NCI-H1092 (cell line): ENCODE data around the gene MME.
"Not testable (repeated sequence)": the region's sequence is repeated elsewhere in the genome, so short reads cannot be mapped to it uniquely, and the experiment has no call there.

Experiments
- DNase-seq: peaks from one replicate; lab custom pipeline; 2025; lab: John Stamatoyannopoulos, UW

Gene MME

DNA sequence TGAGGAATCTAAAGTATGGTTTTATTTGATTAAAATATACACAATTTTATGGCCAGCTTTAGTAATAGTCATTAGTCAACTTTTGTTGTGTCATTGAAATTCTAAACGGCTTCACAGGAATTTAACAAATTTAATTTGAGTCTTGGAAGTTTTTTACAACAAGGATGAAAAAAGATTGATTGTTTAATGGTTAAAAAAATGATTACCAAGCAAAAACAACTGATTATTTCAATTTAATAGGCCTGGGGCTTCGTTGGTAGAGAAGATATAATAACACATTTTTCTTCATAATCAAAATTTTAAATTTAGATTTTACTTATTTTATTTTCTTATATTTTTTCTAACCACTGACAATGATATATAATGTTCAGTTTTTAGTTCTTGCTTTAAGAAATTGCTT, 4.4 kb downstream of the MME start:
- no peak for DNase-seq

DNA sequence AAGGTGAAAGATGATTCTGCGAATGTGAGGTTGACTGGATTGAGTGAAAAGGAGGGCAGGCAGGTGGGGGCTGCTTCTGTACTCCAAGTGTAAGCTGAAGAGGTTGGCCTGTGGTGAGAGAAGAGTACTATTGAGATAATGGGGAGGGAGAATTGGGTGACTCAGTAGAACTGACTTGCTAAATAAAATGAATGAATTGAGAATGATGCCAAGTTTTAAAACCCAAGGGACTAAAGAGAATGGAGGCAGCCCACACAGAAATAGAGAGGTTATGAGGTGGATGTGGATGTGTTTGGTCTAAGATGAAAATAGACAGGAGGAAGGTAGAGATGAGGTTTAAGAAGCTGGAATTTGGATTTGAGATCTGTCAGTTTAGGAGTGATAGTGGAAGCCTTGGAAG, 5.9 kb downstream of the MME start:
- DNase-seq = no peak

GRCh38 chr3:155088706-155089345, 8.7 kb downstream of the MME start:
- DNase-seq = no peak

DNA sequence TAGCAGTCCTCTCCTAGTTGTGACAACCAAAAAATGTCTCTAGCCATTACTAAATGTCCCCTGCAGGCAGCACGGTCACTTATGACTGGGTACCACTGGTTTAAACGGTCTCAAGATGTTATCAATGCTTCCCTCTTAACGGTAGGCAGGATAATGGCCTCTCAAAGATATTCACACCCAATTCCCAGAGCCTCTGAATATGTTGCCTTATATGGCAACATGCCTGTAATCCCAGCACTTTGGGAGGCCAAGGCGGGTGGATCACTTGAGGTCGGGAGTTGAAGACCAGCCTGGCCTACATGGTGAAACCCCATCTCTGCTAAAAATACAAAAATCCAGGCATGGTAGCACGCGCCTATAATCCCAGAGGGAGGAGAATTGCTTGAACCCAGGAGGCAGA, 9.4 kb downstream of the MME start:
- DNase-seq = no peak

DNA sequence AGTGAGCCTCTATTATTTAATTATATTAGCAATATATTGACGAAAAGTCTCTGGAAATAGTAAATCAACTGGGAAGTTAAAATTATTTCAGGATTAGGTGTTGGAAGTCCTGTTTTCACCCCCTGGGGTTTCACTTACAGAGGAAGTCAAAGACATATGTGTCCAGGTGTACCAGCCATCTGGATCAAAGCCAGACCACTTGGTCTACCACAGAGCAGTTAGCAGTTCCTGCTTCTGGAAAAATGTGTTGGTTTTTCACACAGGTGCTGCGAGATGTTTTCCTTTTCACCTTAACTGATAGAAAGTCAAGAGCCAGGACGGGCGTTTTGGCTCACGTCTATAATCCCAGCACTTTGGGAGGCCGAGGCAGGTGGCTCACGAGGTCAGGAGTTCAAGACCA, 13.1 kb downstream of the MME start:
- DNase-seq = no peak

DNA sequence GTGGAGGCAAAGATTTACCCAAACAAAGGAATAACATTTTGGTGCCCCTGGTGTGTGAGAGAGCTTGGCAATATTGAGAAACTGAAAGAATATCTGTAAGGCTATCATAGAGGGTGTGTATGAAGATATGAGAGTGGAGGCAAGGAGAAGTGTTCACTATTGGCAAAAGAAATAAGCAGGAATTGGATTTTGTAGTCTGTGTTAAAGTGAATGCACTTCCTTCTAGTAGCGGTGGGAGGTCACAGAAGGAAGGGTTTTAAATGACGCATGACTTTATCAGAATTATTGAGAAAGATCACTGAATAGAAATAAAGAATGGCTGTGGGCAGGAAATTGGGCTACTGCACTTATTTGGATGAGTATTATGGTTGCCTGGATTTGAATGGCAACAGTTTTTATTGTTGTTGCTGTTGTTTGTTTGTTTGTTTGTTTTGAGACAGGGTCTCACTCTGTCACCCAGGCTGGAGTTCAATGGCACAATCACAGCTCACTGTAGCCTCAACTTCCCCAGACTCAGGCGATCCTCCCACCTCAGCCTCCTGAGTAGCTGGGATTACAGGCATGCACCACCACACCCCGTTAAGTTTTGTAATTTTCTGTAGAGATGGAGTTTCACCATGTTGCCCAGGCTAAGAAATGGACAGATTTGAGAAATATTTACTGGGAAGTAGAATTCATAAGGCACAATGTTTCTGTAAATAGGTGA, 16.3 kb downstream of the MME start:
- DNase-seq = no peak

DNA sequence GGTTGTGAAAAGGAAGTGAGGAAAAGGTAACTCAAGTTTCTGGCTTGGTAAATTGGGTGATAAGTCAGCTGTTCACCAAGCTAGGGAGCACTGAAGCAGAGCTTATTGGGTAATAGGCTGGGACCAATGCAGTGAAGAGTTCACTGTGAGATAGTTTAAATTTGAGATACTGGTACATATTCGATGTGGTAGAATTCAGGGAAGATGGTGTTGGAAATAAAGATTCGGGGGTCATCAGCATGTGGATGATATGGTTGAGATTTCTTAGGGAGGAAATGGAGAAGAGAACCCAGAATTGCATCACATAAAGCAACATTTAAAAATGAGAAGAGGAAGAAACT, 16.9 kb downstream of the MME start:
- DNase-seq = no peak

GRCh38 chr3:155101398-155101797, 21.3 kb downstream of the MME start:
- DNase-seq = no peak

GRCh38 chr3:155102329-155102728, 22.2 kb downstream of the MME start:
- DNase-seq = no peak

DNA sequence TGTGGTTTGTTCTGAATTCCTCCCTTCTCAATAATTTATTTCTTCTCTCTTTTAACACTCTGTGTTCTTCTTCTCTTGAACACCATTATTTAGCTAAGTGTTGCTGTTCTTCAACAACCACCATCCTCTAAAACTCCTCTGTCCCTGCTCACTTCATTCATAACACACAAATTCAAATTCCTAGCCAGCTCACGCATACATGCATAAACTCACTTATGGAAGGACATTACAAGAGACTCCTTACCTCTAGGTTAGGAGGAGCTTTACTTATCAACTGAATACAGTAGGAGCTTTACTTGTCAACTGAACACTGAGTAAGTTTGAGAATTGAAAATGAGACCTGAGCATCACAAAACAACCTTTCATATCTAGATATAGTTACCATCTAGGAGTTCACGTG, 23.6 kb downstream of the MME start:
- no peak for DNase-seq

DNA sequence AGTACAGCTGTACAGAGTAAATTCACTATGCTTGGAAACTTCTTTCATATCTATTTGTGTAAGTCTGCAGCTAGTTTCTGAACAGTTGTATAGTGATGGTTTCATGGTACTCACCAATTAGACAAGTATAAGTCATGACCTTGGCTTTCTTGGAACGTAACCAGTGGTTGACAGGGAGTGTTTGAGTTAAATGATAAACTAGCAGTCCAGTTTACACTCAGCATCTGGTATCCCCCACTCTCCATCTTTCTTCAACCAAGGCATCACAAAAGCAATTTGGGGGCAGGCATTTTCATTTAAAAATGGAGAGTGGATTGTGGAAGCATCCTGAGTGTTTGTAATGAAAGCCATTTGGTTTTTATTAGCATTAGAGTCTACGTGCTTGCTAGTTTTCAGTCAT, 26.0 kb downstream of the MME start:
- DNase-seq = no peak

DNA sequence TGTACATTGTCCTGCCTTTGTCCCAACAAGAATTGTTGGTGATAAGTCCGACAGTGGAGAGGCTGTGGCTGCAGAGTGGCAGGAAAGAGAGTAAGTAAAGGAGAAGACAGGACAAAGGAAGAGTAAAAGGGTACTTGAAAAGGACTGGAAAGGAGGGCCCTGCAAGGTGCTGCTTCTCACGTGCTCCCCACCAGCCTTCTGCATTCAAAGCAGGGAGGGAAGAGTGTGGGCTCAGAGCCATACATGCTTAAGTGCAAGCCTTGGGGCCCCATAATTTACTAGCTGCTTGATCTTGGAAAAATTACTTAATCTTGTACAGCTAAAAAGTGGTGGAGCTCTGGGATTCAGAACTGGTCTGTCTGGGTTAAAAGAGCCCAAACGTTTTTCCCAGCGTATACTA, 29.9 kb downstream of the MME start:
- no peak for DNase-seq

DNA sequence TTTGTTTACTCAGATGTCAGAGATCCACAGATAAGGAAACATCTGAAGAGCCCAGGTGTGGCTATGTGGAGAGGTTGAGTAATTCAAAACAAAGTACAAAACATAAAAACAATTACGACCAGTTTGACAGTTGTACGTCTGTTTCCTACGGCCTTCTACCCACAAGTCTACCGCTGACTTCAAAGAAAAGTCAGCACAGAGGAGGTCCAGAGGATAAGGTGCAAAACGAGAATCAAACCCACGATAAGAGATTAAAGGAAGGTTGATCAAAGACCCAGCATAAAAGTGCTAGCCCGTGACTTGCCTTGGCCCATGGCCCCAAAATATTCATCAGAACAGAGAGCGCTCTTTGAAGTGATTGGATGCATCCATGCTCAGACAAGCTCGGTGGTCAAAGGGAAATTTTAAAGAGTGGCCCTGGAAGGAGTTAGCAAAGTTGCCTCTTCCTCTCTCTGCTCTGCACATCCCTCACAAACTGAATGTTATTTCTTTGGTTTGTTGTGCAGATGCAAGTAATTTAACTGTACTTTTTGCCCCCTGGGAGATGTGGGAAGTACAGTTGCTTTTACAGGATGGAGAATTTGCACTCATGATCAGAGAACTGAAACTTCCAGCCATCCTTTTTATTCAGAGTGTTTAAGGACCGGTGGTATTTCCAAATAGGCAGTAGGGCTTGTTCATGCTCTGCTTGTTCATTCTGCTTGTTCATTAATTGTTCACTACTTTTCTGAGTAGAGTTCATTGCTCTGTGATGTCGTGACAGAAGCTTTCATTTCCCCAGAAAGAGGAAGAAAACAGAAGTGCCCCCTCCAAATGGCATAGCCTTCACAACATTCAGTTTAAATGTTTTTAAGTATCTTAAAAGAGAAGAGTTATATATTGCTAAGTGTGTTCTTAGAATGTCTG, 31.1 kb downstream of the MME start:
- no peak for DNase-seq

DNA sequence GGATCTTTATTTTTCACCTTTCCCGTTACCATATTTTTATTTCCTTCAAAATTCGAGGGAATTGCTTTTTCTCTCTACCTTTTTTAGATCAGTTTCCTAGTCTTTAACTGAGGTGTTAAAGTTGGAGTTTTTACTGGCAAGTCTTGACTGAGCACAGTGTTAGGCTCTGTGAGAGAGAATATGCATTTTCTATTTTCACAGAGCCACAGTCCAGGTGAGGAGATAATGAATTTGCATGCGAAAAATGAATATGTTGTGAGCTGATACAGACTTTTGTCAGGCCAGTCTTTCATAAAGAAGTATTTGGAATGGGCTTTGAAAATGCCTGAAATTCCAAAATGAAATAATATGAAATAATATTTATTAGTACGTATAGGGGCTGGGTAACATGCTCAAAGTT, 31.9 kb downstream of the MME start:
- no peak for DNase-seq

GRCh38 chr3:155112661-155113389, 32.7 kb downstream of the MME start:
- DNase-seq = no peak

GRCh38 chr3:155124745-155125144, 44.6 kb downstream of the MME start:
- not testable (repeated sequence) for DNase-seq

DNA sequence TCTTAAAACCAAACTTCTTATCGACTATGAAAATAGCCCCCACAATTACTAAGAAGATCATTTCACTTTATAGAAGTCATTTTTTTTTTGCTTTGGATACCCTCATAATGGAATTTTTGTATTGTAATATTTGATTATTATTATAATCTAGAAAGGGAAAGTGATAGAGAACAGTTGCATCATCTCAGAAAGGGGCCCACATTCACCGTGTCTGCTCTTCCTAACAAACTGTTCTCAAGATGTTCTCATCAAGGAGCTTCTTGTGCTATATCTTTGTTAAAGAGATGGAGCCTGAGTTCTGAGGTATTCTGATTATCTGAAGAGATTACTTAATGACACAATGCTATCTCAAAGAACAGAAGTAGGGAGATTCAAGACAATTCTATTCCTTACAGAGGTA, 49.3 kb downstream of the MME start:
- DNase-seq = no peak

DNA sequence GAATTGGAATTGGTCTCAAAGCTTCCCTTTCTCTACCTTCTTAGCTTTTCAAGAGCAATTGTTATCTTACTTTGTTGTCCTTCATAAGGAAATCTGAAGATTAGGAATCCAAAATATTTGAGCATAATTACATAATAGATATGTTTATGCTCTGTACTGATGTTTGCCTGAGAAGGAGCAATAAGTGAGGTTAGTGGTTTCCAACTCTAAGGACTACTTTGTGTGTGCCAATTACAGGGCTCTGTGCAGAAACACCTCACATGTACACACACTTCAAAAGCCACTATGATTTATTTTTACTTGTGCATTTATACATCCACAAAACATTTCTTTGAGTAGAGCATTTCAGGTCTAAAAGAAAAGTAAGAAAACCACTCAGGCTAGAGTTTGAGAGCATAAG, 49.9 kb downstream of the MME start:
- DNase-seq = no peak

GRCh38 chr3:155131104-155131503, 51.0 kb downstream of the MME start:
- no peak for DNase-seq

DNA sequence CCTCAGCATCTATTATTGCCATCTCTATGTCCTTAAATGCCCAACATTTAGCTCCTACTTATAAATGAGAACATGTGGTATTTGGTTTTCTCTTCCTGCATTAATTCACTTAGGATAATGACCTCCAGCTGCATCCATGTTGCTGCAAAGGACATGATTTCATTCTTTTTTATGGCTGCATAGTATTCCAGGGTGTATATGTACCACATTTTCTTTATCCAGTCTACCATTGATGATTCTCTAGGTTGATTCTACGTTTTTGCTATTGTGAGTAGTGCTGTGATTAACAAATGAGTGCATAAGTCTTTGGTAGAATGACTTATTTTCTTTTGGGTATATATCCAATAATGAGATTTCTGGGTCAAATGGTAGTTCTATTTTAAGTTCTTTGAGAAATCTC, 54.2 kb downstream of the MME start:
- DNase-seq = not testable (repeated sequence)

GRCh38 chr3:155135003-155135402, 54.9 kb downstream of the MME start:
- DNase-seq = no peak

DNA sequence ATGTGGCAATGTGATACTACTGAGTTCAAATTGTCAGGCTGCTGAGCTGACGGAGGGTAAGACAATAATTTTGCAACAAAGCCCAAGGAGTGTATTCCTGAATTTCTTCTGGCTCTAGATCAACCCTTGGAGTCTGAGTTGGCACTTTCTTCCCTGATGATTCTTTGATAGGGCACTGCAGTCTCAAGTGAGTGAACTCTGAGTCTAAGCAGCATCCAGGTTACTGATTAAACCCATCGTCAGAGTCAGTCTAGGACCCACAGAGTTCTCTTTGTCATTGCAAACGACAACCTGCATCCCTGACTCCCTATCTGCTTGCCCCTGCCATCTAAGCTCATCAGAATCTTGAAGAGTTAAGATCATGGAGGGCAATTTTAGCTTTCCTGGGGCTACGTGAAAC, 58.6 kb downstream of the MME start:
- no peak for DNase-seq

GRCh38 chr3:155147588-155147987, 67.5 kb downstream of the MME start:
- DNase-seq = no peak
